Fibroblast of villous mesenchyme (primary cell): Measurements from ENCODE around the gene PLA2G5. TPM values are rescaled to one million over a fixed set of nuclear protein-coding genes. Genes with fewer than 3 reads are reported as not detected.

Source experiments
- DNase-seq: peaks from one replicate; pipeline ENCODE4 v3.0.0-alpha.2; 2010; ENCODE audit warnings: low read depth
- H3K4me3 ChIP-seq: 2 replicates; pipeline ENCODE4 v1.5.1; 2011; ENCODE audit warnings: low read depth, mild to moderate bottlenecking, low read length
- CTCF ChIP-seq: IDR thresholded peaks from 2 replicates; pipeline ENCODE4 v1.5.1; 2012; ENCODE audit warnings: low read depth, mild to moderate bottlenecking, low read length; ENCODE audit not compliant: insufficient read depth
- total RNA-seq: library from RNA; depleted of rRNA; stranded (reverse); fragments of >200 nt; gene quantifications from 2 replicates; pipeline ENCODE4 v1.2.3, GENCODE V29; 2012

The PLA2G5 gene
- total RNA-seq, 1 donor: not detected

GRCh38 chr1:20080441-20081352, 10.7 kb downstream of the PLA2G5 start:
- no peak overlapping the region for H3K4me3 ChIP-seq
- TF ChIP-seq CTCF: no peak
- DNase-seq: no peak

DNA sequence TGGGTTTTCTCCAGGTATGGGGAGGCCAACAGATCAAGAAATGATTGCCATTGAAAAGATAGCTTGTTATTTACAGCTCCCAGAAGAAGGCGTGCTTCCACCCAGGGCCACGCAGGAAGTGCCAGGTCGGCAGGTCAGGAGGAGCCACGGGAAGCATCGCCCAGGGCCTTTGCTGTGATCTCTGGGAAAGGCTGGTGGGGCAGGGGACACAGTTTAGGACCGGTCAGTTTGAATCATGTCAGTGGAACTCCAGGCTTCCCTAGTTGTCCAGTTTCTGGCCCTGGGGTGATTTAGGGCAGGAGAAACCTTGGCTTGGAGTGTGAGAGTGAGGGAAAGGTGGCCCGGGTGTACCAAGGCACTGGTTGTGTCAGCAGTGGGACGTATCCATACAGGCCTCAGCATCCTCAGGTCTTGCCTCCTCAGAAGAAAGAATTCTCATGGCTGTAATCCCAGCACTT, 11.4 kb downstream of the PLA2G5 start:
- no peak for DNase-seq
- no peak overlapping the region for H3K4me3 ChIP-seq
- no peak for TF ChIP-seq CTCF

- no peak for TF ChIP-seq CTCF
- no peak overlapping the region for H3K4me3 ChIP-seq
- no peak for DNase-seq
These were observed 12.8 kb downstream of the PLA2G5 start for GRCh38 chr1:20082772-20083171.

DNA sequence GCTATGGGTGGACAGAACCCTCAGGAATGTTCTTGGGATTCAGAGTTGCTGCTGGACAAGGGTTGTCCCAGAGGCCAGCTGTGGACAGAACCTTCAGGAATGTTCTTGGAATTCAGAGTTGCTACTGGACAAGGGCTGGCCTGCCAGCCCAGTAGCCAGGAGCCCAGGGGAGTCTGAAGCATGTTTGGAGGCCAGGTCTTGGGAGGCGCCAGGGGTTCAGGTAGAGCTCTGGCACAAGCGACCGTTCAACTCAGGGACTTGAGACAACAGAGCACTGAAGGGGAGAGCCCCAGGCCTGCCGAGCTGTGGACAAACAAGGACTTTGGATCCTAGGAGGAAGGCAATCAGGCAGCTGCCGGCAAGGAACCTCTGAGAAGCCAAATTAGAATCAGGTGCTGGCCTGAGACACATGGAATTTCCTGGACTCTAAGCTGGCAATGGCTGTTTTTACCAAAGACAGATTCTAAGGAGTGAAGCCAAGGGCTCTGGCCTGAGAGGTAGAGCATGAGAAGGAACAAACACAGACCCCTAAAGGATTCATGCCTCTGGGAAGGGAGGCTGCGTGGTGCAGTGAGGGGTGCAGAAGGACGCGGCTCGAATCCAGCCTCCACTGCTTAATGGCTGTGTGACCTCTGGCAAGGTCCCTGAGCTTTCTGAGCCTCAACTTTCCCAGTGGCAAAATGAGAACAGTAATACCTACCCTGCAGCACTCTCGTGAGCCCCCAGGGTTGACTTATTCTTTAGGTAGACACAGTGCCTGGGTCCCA, 13.4 kb downstream of the PLA2G5 start:
- H3K4me3 ChIP-seq: no peak overlapping the region
- DNase-seq: no peak
- TF ChIP-seq CTCF: no peak

DNA sequence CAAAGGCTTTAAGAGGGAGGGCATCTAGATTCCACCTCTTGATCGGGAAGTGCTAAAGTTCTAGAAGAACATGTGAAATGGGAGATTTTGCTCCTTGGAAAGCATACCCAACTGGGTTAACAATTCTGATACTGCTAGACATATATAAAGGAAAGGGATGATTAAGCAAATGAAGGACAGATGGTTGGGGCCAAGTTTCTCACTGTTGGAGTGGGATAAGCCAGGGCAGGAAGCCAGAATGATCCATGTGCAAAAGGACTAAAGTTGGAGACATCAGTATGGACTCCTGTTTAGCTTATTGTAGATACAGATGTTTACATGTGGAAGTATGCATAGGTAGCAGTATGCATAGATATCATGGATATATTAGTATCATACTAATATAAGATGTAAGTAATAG, 16.8 kb downstream of the PLA2G5 start:
- TF ChIP-seq CTCF: no peak
- H3K4me3 ChIP-seq: no peak overlapping the region

DNA sequence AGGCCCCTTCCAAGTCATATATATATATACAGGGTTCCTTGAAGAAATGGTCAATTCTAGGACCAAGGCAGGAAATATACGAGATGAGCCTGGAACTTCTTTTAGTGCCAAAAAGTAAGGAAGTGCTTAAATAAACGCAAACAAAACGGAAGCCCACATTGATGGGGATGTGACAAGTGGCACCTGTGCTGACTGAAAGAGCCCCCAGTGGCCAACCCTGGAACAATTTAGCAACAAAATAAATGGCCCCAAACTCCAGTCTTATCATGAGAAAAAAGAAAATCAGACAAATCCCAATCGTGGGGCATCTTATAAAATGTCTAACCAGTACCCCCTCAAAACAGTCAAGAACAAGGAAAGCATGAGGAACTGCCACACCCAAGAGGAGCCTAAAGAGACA, 17.7 kb downstream of the PLA2G5 start:
- TF ChIP-seq CTCF: no peak
- no peak overlapping the region for H3K4me3 ChIP-seq
- no peak for DNase-seq

More for the DNA sequence above, 16.8 kb downstream of the PLA2G5 start:
- DNase-seq: no peak
